Upper lobe of left lung (tissue), 4 donors: ENCODE results near the gene PNPO.

Experiments used
- EP300 ChIP-seq, 4 donors: sonication (generic); formaldehyde crosslinking; IDR thresholded peaks; one replicate each; pipeline ENCODE4 v1.5.1; 2017; ENCODE audit warnings: antibody characterized with exemption in 4 of 4, control low read depth in 2 of 4
- POLR2A ChIP-seq, 4 donors: fragments of 450-650 bp; IDR thresholded peaks; one replicate each; pipeline ENCODE4 v1.5.1; 2016 to 2017; ENCODE audit warnings: antibody characterized with exemption in 4 of 4, mild to moderate bottlenecking in 2 of 4
- POLR2AphosphoS5 ChIP-seq, 2 donors: sonication (generic); formaldehyde crosslinking; IDR thresholded peaks; one replicate each; pipeline ENCODE4 v1.5.1; 2017; ENCODE audit warnings: antibody characterized with exemption in 2 of 2
- TF ChIP-seq, protein P1 (sequence below), 6 experiments: fragments of 450-650 bp in 4 of 6; fragments of 200-600 bp in 2 of 6; sonication (generic) in 2 of 6; IDR thresholded peaks; one replicate each; pipeline ENCODE4 v1.5.1; 2016 to 2019; ENCODE audit warnings: antibody characterized with exemption in 6 of 6

DNA sequence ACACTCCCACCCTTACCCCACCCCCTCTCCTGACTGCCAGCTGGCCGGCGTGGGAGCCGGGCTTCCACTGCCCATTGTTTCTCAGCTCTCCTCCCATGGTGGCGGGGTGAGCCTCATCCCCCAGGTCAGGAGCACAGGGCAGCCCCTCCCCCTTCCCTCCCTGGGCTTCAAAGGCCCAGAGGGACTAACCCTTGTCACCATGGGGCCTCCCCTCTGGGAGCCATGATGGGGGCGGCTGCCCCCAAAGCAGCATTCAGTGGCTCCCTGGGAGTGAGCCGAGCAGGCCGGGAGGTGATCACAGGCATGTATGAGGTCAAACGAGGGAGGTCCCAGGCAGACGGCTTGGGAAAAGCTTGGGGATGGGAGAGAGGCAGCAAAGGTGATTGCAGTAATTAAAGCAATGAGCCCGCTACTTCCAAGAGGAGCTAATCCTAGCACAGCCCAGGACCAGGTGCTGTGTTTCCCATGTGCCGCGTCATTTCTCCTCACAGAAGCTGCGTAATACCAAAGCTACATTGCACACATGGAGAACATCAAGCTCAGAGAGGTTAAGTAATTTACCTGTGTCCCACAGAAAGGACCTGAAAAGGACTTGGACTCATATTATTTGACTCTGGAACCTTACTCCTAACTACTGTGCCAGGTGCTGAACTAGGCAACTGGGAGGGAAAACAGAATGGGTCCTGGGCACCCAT lies 54.0 kb downstream of the PNPO start:
- TF ChIP-seq, protein P1, sequence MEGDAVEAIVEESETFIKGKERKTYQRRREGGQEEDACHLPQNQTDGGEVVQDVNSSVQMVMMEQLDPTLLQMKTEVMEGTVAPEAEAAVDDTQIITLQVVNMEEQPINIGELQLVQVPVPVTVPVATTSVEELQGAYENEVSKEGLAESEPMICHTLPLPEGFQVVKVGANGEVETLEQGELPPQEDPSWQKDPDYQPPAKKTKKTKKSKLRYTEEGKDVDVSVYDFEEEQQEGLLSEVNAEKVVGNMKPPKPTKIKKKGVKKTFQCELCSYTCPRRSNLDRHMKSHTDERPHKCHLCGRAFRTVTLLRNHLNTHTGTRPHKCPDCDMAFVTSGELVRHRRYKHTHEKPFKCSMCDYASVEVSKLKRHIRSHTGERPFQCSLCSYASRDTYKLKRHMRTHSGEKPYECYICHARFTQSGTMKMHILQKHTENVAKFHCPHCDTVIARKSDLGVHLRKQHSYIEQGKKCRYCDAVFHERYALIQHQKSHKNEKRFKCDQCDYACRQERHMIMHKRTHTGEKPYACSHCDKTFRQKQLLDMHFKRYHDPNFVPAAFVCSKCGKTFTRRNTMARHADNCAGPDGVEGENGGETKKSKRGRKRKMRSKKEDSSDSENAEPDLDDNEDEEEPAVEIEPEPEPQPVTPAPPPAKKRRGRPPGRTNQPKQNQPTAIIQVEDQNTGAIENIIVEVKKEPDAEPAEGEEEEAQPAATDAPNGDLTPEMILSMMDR (IDR thresholded peaks at IDR 0.05): no peak
- TF ChIP-seq POLR2A (IDR thresholded peaks at IDR 0.05) (no peak), EP300 (IDR thresholded peaks at IDR 0.05) (no peak), POLR2AphosphoS5 (IDR thresholded peaks at IDR 0.05) (no peak)
